HG03103 (cell line): ENCODE data around the gene LRRC4C.

Experiments used
- ATAC-seq: cut with Tn5 transposase; IDR thresholded peaks from one replicate; pipeline ENCODE4 v1.9.1; 2021; ENCODE audit warnings: low read depth; ENCODE audit not compliant: unreplicated experiment

The LRRC4C gene

GRCh38 chr11:41419901-41420300 lies 39.6 kb downstream of the LRRC4C start:
- ATAC-seq, result no peak

GRCh38 chr11:41414771-41415440 lies 44.5 kb downstream of the LRRC4C start:
- ATAC-seq, result no peak

- ATAC-seq, result peak; percentile 72
These were observed 45.6 kb downstream of the LRRC4C start for GRCh38 chr11:41413843-41414242.

- ATAC-seq, result no peak
These were observed 53.6 kb downstream of the LRRC4C start for GRCh38 chr11:41405812-41406211.

- ATAC-seq, result no peak
These were observed 55.3 kb downstream of the LRRC4C start for GRCh38 chr11:41404109-41404508.

- ATAC-seq, result no peak
These were observed 56.0 kb downstream of the LRRC4C start for GRCh38 chr11:41403458-41403857.

- no peak for ATAC-seq
These were observed 58.6 kb downstream of the LRRC4C start for GRCh38 chr11:41400819-41401382.

GRCh38 chr11:41400124-41400523 lies 59.3 kb downstream of the LRRC4C start:
- ATAC-seq, result no peak

- no peak for ATAC-seq
These were observed 60.1 kb downstream of the LRRC4C start for GRCh38 chr11:41399323-41399722.

GRCh38 chr11:41398175-41398574 lies 61.3 kb downstream of the LRRC4C start:
- ATAC-seq, result no peak

GRCh38 chr11:41394521-41395195 lies 64.8 kb downstream of the LRRC4C start:
- ATAC-seq, result no peak

- no peak for ATAC-seq
These were observed 66.9 kb downstream of the LRRC4C start for GRCh38 chr11:41392596-41392995.

GRCh38 chr11:41389623-41390130 lies 69.8 kb downstream of the LRRC4C start:
- no peak for ATAC-seq

GRCh38 chr11:41384329-41384728 lies 75.1 kb downstream of the LRRC4C start:
- ATAC-seq, result no peak

GRCh38 chr11:41383768-41384167 lies 75.7 kb downstream of the LRRC4C start:
- no peak for ATAC-seq

GRCh38 chr11:41382927-41383326 lies 76.5 kb downstream of the LRRC4C start:
- ATAC-seq, result no peak

- no peak for ATAC-seq
These were observed 80.4 kb downstream of the LRRC4C start for GRCh38 chr11:41379084-41379483.

GRCh38 chr11:41377709-41378394 lies 81.6 kb downstream of the LRRC4C start:
- ATAC-seq, result no peak

GRCh38 chr11:41351825-41352224 lies 107.6 kb downstream of the LRRC4C start:
- ATAC-seq, result no peak

GRCh38 chr11:41346042-41346441 lies 113.4 kb downstream of the LRRC4C start:
- ATAC-seq, result no peak
